Measurements from ENCODE around the gene TMOD3.

GRCh38 chr15:51863131-51863530 is 33.7 kb downstream of the TMOD3 start:
- TF ChIP-seq CTCF (IDR thresholded peaks at IDR 0.05 in 8 of 11, conservative IDR thresholded peaks at IDR 0.05 in 3 of 11) = no peak
- TF ChIP-seq POLR2A (IDR thresholded peaks at IDR 0.05) = no peak

All from spleen (tissue), 7 donors.